ENCODE results near the gene SS18.

Gene SS18

GRCh38 chr18:26002375-26002910 lies 88.0 kb downstream of the SS18 start:
- no peak for DNase-seq (ENCODE audit: low read depth)

GRCh38 chr18:25998461-25998860 lies 92.0 kb downstream of the SS18 start:
- no peak for DNase-seq (ENCODE audit: low read depth)

- DNase-seq (ENCODE audit: low read depth): no peak
Measured at GRCh38 chr18:25992566-25992965, 97.8 kb downstream of the SS18 start.

GRCh38 chr18:25990473-25990872 lies 99.9 kb downstream of the SS18 start:
- no peak for DNase-seq (ENCODE audit: low read depth)

- DNase-seq (ENCODE audit: low read depth): no peak
Measured at GRCh38 chr18:25985707-25986394, 104.6 kb downstream of the SS18 start.

GRCh38 chr18:25983730-25984129 lies 106.7 kb downstream of the SS18 start:
- DNase-seq (ENCODE audit: low read depth): no peak

DNA sequence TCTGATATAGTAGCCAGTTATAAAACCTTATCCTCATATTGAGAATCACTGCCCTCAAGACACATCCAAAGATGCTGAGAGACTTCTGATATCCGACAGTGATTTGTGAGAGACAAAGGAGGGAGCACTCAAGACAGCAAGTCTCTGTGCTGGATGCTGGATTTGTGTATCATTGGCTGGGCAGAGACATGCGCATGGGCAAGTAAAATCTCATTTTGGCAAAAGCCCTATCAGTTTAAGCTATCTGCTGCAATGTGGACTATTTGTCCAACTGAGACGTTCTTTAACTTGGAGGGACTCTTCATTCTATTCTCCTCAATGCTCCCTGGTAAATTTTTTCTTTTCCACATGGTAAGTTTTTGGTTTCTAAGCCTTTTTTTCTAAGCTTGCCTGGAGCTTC lies 107.5 kb downstream of the SS18 start:
- no peak for DNase-seq (ENCODE audit: low read depth)

GRCh38 chr18:25982153-25982552 lies 108.3 kb downstream of the SS18 start:
- DNase-seq (ENCODE audit: low read depth): no peak

GRCh38 chr18:25979369-25980040 lies 110.9 kb downstream of the SS18 start:
- DNase-seq (ENCODE audit: low read depth): no peak

GRCh38 chr18:25976554-25976953 lies 113.9 kb downstream of the SS18 start:
- DNase-seq (ENCODE audit: low read depth): no peak

DNA sequence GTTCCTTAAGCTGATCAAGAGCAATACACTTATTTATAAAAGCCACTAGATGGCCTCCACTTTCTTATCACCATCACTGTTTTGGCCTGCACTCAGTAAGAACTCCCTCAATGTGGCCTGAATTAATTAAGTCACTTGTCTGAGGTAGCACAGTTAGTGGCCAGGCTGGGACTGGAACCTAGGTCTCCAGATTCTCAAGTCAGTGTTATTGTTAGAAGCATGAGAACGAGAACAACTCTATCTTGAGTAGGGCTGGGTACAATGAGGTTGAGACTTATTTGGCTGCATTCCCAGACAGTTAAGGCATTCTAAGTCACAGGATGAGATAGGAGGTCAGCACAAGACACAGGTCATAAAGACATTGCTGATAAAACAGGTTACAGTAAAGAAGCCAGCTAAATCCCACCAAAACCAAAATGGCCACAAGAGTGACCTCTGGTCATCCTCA lies 115.8 kb downstream of the SS18 start:
- DNase-seq (ENCODE audit: low read depth): no peak

All from stimulated activated CD8-positive, alpha-beta memory T cell treated with anti-CD3 and anti-CD28 coated beads, Interleukin-12 subunit alpha, Interleukin-12 subunit beta, amount 100 ng/mL, for 1 hour (primary cell).